K562 (cell line): Measurements from ENCODE around the gene PPRC1. TPM values are rescaled to one million over a fixed set of nuclear protein-coding genes. Genes with fewer than 3 reads are reported as not detected.

Experiments used
- CBX5 ChIP-seq: IDR thresholded peaks from 2 replicates; pipeline ENCODE4 v1.6.1; 2014; ENCODE audit warnings: low read depth, borderline replicate concordance
- FUS ChIP-seq: fragments of 200-400 bp; formaldehyde crosslinking; optimal IDR thresholded peaks from 2 replicates; pipeline ENCODE3; 2017; ENCODE audit warnings: low read depth, low read length
- ILK ChIP-seq: fragments of 450-650 bp; IDR thresholded peaks from 2 replicates; pipeline ENCODE4 v1.6.1; 2016; ENCODE audit warnings: missing genetic modification characterization, low read depth, mild to moderate bottlenecking, missing compliant biosample characterization, moderate library complexity, borderline replicate concordance
- KDM1A ChIP-seq, 2 experiments: fragments of 450-650 bp; IDR thresholded peaks; 2 replicates each; pipeline ENCODE4 v1.6.1; 2016; ENCODE audit warnings: mild to moderate bottlenecking in 2 of 2
- MYNN ChIP-seq, 2 experiments: sonication (generic); formaldehyde crosslinking in 1 of 2; IDR thresholded peaks; 2 replicates each; pipeline versions ENCODE4 v1.5.0 to v1.6.1; 2016 to 2020; ENCODE audit warnings: antibody characterized with exemption in 1 of 2, missing genetic modification reagents in 1 of 2
- NFXL1 ChIP-seq: fragments of 450-650 bp; formaldehyde crosslinking; IDR thresholded peaks from 2 replicates; pipeline ENCODE4 v1.4.0; 2021; ENCODE audit warnings: mild to moderate bottlenecking
- NR2C1 ChIP-seq, 2 experiments: fragments of 450-650 bp; IDR thresholded peaks; 2 replicates each; pipeline ENCODE4 v1.6.1; 2017; ENCODE audit warnings: mild to moderate bottlenecking in 2 of 2, antibody characterized with exemption in 1 of 2, inconsistent platforms in 1 of 2, missing compliant biosample characterization in 1 of 2, missing genetic modification characterization in 1 of 2
- ZC3H8 ChIP-seq: fragments of 450-650 bp; IDR thresholded peaks from 2 replicates; pipeline ENCODE4 v1.6.1; 2017
- ZFP1 ChIP-seq: fragments of 450-650 bp; formaldehyde crosslinking; IDR thresholded peaks from 2 replicates; pipeline ENCODE4 v1.4.0; 2020; ENCODE audit warnings: mild to moderate bottlenecking, mixed read lengths
- ZFPM2 ChIP-seq: fragments of 250-450 bp; sonication (Bioruptor Pico); IDR thresholded peaks from 2 replicates; pipeline ENCODE4 v1.5.1; 2022; ENCODE audit warnings: mild to moderate bottlenecking
- ZNF551 ChIP-seq: fragments of 250-450 bp; sonication (Bioruptor Pico); IDR thresholded peaks from 2 replicates; pipeline ENCODE4 v1.5.0; 2021; ENCODE audit warnings: mild to moderate bottlenecking, moderate library complexity
- polyA plus RNA-seq, 8 experiments: library from polyadenylated mRNA; depleted of rRNA in 4 of 8; stranded (reverse) in 5 of 8; unstranded in 3 of 8; fragments of >200 nt; fragmentation: Nextera tagmentation in 2 of 8; fragmentation: Illumina TruSeq in 1 of 8; extraction: Ambion mirVana in 2 of 8; extraction: Trizol in 1 of 8; gene quantifications; 2 replicates each; pipeline versions ENCODE4 v1.2.1 to v1.2.3, GENCODE V29; 2011 to 2014; ENCODE audit warnings: inconsistent platforms in 1 of 8, missing spikeins in 1 of 8
- total RNA-seq, 7 experiments: library from RNA; depleted of rRNA in 6 of 7; stranded (reverse); fragments of >200 nt in 6 of 7; fragmentation: Illumina TruSeq in 2 of 7; extraction: Trizol in 2 of 7; gene quantifications; 2 replicates each; pipeline versions ENCODE4 v1.2.1 to v1.2.3, GENCODE V29; 2011 to 2021; ENCODE audit warnings: low replicate concordance in 1 of 7
- TF ChIP-seq, protein P1 (sequence below), 2 experiments: IDR thresholded peaks in 1 of 2; conservative IDR thresholded peaks in 1 of 2; 2 replicates each; pipeline ENCODE4 v1.6.1; 2016; ENCODE audit warnings: low read depth in 2 of 2, mild to moderate bottlenecking in 1 of 2, missing compliant biosample characterization in 1 of 2, missing genetic modification characterization in 1 of 2, moderate library complexity in 1 of 2

Gene PPRC1
- total and polyA plus RNA-seq, 9 of the 15 experiments (the other 6 are each of a cell fraction or from before 2014, with no cell fraction given) = 8.5 to 47.1 (median 16.2) TPM

DNA sequence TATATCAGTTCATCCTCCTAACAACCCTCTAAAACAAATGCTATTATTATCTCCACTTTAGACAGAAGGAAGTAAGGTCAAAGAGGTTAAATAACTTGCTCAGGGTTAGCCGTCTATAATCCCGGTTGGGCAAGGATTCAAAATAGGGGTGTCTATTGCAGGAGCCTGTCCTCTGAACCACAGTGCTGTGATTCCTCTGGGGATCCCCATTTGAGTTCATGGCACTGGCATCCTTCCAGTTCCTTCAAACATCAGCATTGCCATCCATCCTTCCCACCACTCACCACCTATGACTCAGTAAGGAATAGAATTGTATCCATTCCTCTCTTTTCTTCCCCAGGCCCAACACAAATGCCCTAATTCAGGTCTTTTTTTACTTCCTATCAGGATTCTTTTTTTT, 42.1 kb upstream of the PPRC1 start (continued):
- TF ChIP-seq, protein P1, sequence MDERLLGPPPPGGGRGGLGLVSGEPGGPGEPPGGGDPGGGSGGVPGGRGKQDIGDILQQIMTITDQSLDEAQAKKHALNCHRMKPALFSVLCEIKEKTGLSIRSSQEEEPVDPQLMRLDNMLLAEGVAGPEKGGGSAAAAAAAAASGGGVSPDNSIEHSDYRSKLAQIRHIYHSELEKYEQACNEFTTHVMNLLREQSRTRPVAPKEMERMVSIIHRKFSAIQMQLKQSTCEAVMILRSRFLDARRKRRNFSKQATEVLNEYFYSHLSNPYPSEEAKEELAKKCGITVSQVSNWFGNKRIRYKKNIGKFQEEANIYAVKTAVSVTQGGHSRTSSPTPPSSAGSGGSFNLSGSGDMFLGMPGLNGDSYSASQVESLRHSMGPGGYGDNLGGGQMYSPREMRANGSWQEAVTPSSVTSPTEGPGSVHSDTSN (CRISPR knock-in tag; IDR thresholded peaks at IDR 0.05; ENCODE audit: low read depth) = no peak
- TF ChIP-seq, protein P1 (tag; conservative IDR thresholded peaks at IDR 0.05; ENCODE audit: low read depth) = no peak
- no peak for TF ChIP-seq ZC3H8
- TF ChIP-seq ZFP1 = no peak
- TF ChIP-seq NFXL1 (CRISPR knock-in tag) = no peak
- TF ChIP-seq ZFPM2 (CRISPR knock-in tag) = no peak
- TF ChIP-seq NR2C1 (IDR thresholded peaks at IDR 0.05) = no peak
- TF ChIP-seq NR2C1 (tag; IDR thresholded peaks at IDR 0.05) = no peak
- TF ChIP-seq ILK = no peak
- TF ChIP-seq CBX5 = no peak
- TF ChIP-seq ZNF551 = no peak
- no peak for TF ChIP-seq KDM1A (IDR thresholded peaks at IDR 0.05)
- no peak for TF ChIP-seq MYNN (IDR thresholded peaks at IDR 0.05)
- no peak for TF ChIP-seq MYNN (CRISPR knock-in tag; IDR thresholded peaks at IDR 0.05)
- TF ChIP-seq FUS = no peak
